ENCODE data around the gene NFE2L3.
"Not testable (repeated sequence)": the region's sequence is repeated elsewhere in the genome, so short reads cannot be mapped to it uniquely, and the experiment has no call there.

The NFE2L3 gene

DNA sequence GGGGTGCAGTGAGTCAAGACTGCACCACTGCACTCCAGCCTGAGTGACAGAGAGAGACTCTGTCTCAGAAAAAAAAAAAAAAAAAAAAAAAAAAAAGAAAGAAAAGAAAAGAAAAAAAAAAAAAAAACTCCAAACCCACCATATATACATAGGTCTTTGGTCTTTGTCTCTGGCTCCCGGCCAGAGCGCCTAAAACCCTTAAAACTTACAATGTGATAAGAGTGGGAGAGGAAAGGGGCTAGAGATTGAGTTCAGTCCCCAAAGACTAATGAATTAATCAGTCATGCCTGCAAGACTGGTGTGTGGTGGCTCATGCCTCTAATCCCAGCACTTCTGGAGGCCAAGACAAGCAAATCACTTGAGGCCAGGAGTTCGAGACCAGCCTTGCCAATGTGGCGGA, 6.8 kb upstream of the NFE2L3 start:
- no peak for DNase-seq

DNA sequence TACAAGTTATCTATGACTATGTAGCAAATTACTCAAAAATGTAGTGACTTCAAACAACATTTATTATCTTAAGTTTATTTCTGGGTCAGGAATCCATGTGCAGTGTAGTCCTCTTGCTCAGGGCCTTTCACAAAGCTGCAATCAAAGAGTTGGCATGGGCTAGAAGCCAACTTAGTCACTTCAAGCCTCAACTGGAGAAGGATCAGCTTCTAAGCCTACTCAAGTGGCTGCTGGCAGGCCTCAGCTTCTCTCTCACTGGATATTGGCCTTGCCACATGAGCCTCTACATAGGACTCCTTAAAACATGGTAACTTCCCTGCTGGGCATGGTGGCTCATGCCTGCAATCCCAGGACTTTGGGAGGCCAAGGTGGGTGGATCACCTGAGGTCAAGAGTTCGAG, 5.0 kb upstream of the NFE2L3 start:
- DNase-seq, result no peak

DNA sequence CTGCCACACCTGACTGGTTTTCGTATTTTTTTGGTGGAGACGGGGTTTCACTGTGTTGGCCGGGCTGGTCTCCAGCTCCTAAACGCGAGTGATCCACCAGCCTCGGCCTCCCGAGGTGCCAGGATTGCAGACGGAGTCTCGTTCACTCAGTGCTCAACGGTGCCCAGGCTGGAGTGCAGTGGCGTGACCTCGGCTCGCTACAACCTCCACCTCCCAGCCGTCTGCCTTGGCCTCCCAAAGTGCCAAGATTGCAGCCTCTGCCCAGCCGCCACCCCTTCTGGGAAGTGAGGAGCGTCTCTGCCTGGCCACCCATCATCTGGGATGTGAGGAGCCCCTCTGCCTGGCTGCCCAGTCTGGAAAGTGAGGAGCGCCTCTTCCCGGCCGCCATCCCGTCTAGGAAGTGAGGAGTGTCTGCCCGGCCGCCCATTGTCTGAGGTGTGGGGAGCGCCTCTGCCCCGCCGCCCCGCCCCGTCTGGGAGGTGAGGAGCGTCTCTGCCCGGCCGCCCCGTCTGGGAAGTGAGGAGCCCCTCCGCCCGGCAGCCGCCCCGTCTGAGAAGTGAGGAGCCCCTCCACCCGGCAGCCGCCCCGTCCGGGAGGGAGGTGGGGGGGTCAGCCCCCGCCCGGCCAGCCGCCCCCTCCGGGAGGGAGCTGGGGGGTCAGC, 4.2 kb upstream of the NFE2L3 start:
- not testable (repeated sequence) for DNase-seq

DNA sequence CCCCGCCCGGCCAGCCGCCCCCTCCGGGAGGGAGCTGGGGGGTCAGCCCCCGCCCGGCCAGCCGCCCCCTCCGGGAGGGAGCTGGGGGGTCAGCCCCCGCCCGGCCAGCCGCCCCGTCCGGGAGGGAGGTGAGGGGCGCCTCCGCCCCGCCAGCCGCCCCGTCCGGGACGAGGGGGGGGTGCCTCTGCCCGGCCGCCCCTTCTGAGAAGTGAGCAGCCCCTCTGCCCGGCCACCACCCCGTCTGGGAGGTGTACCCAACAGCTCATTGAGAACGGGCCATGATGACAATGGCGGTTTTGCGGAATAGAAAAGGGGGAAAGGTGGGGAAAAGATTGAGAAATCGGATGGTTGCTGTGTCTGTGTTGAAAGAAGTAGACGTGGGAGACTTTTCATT, 3.7 kb upstream of the NFE2L3 start:
- DNase-seq, result not testable (repeated sequence)

DNA sequence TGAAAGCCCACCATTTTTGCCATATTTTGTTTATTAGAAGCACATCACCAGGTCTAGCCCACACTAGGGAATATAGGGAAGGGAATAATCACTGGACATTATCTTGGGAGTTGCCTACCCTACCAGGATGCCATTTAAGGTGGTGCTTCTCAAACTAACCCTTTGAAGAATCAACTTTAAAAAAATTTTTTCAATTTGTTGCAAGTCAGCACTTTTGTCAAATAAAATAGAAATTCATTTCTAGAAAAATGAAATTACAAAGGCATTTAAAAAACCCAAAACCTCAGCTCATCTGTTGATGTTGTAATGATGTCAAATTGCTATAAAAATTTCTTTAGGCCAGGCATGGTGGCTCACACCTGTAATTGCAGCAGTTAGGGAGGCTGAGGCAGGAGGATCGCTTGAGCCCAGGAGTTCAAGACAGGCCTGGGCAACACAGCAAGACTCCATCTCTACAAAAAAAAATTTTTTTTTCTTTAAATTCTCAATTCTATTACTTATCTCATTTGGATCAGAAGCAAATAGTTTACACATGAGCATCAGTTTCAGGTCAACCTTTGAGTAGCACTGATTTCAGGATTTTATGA, 2.5 kb upstream of the NFE2L3 start:
- no peak for DNase-seq

DNA sequence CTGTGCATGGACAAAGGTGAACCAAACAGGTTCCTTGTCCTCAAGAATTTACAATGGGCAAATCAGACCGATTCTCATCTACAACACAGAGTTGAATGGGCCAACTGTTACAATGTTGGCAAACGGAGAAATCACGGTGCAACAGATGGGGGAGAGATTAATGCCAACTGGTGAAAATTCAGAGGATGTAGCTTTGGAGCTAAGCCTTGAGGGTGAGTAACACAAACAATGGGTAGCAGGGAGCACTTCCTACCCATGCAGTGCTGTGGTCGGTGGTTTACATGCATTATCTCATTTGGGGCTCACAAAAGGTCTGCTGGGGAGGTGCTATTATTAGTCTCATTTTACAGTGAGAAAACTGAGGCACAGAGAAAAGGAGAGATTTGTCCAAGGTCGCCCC, 902 bp upstream of the NFE2L3 start:
- DNase-seq, result no peak

DNA sequence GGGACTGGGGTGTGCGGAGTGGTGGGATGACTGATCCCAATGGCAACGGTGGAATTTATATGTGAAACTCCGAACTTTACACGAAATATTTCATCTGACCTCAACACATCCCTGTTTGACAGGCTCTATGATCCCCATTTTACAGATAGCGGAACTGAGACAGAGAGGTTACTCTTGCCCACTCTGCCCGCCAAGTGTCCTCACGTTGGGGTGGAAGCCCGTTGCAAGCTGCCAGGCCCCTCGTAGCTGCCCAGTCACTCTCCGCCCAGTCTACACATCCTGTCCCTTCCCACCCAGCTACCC, 397 bp upstream of the NFE2L3 start:
- no peak for DNase-seq

DNA sequence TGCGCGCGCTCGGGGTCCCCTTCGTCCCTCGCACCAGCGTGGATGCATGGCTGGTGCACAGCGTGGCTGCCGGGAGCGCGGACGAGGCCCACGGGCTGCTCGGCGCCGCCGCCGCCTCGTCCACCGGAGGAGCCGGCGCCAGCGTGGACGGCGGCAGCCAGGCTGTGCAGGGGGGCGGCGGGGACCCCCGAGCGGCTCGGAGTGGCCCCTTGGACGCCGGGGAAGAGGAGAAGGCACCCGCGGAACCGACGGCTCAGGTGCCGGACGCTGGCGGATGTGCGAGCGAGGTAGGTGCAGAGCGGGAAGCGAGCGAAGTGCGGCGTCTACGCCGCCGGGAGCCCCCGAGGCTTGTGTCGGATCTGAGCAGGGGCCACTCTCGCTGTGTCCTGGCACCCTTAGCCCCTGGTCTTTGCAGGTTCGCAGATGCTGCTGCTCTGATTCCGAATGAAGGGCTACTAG, 813 bp downstream of the NFE2L3 start:
- peak in 1 of 56 donors; percentile 7 for DNase-seq

DNA sequence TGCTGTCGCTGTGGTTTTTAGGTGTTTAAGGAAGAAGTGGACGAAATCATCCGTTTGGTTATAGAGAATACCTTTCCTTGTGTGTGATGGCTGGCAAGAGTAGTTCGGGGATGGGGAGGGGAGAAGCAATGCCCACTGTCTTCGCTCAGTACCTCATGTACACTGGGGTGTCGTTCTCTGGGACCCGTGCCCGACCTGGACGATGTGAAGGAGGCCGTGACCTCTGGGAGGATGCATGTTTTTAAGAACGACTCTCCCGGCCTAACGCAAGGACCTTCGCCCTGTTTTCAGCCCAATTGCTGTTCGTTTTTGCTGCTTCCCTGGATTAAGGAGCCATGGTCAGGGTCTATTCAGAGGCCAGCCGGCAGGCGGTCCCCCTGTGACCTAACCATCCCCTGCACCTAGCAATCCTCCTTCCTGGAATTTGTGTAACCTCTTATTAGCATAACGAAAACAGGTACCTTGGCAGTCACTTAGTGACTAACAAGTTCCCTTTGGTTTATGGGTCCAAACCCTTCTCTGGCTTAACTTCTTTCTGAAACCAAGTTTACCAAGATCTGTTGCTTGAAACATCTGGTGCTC, 1.3 kb downstream of the NFE2L3 start:
- DNase-seq, result no peak

DNA sequence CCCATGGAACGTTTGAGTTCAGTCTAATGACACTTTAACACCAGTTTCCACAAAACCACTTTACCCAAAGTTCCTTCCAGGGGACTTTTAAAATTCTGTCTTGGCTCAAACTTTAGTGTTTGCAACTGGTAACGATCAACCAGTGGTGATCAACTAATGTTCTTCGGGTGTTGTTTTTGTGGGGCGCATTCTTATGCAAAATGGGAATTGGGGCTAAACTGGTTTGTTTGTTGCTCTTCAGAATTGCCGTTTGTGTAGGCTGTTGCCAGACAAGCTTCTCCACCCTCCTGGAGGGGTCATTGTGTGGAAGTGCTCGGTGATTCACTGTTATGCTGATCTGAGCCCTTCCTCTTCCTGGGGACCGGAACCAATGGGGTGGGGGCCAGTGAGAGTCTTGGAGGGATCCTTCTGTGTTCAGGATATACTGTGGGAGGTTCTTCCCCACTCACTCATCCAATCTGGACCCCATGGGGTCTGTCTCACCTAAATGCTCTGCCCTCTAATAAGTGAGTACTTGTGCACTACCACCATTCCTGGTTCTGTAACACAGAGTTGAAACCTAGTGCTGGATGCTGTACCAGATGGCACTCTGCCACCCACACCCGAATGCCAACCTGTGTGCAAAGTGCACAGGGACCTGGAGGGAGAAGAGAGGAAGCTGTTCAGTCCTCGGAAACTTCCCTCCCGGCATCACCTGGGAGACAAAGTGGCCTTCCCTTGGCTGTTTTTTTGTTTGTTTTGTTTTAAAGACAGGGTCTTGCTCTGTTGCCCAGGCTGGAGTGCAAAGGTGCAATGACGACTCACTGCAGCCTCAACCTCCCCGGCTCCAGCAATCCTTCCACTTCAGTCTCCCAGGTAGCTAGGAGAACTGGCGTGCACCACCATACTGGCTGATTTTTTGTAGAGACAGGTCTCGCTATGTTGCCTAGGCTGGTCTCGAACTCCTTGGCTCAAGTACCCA, 2.1 kb downstream of the NFE2L3 start:
- DNase-seq, result no peak

DNA sequence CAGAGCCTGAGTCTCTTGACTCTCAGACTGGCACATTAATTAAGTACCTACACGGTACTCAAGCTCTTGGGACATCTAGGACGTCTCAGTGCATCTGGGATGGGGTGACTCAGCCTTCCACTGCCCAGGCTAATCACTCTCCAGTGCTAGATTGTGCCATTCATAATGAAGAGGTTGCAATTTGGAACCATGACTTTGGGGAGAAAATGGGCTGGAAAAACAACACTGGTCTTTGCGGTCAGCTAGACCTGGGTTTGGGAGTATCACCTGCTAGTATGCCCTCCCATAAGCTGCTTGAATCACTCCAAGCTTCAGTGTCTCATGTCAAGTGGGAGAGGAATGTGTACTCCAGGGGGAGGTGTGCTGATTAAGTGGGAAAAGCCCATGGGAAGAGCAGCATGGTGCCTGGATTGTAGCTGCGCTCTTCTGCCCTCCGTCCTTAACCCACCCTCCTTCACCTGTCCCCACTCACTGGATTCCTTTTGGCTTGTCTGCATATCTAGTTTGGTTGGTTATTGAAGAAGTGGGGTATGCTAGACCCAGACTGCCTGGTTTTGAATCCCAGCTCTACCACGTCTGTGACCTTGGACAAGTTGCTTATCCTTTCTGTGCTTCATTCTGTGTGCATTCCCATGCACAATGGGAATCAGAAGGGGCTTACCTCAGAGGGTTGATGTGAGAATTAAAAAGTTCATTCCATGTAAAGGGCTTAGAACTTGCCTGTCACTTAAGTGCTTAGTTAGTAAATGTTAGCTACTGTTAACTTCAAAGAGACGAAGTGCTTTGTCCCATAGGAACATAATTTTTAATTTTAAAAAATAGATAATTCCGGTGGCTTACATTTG, 3.8 kb downstream of the NFE2L3 start:
- no peak for DNase-seq

DNA sequence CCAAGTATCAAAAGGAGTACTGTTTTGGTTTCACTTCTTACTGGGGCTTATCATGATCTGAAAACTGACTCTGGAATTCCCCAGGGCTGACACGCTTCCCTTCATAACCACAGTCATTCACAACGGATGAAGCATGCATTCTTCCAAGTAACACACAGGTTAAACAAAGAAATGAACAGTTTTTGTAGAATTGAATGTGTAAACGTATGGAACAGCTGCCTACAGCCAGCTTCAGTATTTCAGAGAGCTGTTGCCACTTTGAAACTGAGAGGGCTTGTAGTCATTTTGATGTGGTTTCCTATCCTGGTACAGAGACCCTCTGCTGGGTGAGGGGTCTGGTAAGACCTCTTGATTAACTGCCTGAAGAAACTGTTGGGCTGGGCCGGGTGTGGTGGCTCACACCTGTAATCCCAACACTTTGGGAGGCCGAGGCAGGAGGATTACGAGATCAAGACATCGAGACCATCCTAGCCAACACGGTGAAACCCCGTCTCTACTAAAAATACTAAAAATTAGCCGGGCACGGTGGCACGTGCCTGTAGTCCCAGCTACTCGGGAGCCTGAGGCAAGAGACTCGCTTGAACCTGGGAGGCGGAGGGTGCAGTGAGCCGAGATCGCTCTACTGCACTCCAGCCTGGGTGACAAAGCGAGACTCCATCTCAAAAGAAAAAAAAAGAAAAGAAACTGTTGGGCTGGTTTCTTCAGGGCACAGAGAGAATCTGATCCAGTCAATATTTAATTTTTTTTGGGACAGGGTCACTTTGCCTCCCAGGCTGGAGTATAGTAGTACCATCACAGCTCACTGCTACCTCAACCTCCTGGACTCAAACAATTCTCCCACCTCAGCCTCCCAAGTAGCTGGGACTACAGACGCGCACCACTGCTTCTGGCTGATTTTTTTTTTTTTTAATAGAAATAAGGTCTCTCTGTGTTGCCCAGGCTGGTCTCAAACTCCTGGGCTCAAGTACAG, 4.7 kb downstream of the NFE2L3 start:
- no peak for DNase-seq

DNA sequence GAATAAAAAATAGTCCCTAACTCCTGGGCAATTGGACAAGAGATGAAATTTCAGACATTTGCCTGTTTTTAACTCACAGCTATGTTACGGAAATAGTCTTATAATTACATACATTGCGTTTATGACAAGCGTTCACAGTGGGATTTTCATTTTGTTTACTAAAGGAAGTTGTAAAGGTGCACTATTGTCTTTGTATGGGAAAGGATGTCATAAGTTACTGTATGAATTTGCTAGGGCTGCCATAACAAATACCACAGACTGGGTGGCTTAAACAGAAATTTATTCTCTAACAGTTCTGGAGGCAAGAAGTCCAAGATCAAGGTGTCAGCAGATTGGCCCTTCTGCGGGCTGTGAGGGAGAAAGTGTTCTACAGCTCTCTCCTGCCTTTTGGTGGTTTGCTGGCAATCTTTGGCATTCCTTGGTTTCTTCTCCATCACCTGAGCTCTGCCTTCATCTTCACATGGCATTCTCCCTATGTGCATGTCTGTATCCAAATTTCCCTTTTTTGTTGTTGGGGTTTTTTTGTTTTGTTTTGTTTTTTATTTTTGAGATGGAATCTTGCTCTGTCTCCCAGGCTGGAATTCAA, 5.6 kb downstream of the NFE2L3 start:
- no peak for DNase-seq

DNA sequence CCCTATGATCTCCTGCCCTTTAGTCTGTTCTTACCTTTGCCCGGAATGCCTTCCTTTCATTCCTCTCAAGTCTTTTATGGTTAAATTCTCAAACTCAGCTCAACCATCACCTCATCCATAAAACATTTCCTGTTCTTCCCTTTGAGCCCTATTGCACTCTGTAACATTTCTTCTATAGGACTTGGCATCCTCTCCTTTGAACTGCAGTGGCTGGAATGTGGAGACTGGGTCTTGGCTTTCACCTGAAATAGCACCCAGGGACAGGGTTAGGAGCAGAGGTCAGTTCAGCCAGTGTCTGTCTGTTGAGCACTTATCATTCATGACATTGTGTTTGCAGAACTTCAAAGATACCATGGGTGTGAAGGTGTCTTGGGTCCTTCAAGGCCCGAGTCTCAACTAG, 7.2 kb downstream of the NFE2L3 start:
- DNase-seq, result no peak

DNA sequence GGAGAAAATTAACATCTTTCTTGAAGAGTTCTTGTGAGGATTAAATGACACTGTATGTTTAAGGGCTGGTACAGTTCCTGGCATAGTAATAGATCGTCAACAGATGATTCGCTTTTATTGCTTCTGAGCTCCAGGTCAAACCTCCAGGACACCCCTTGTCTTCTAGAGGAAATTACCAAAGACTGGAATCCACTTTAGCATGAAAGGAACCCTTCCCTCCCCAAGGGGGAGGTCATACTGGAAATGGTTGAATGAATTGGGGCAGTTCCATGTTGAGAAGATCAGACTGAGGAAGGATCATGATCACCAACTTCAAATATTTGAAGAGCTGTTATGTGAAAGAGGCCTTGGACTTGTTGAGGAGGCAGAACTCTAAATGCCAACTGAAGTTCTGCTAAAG, 8.9 kb downstream of the NFE2L3 start:
- DNase-seq, result no peak

DNA sequence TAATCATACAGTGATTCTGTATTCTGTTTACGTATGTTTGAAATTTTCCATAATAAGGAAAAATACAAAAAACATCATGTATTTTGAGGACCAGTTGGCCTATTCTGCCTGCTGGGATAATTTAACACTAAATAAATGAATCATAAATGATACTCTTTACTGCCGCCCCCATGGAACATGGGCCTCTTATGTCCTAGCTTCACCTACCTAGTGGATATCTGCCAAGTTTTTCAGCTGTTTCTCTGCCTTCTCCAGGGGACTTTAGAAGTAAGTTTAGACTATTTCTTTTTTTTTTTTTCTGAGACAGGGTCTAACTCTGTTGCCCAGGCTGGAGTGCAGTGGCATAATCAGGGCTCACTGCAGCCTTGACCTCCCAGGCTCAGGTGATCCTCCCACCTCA, 10.4 kb downstream of the NFE2L3 start:
- no peak for DNase-seq

DNA sequence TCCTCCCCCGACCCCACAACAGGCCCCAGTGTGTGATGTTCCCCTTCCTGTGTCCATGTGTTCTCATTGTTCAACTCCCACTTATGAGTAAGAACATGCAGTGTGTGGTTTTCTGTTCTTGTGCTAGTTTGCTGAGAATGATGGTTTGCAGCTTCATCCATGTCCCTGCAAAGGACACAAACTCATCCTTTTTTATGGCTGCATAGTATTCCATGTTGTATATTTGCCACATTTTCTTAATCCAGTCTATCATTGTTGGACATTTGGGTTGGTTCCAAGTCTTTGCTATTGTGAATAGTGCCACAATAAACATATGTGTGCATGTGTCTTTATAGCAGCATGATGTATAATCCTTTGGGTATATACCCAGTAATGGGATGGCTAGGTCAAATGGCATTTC, 11.8 kb downstream of the NFE2L3 start:
- DNase-seq, result not testable (repeated sequence)

DNA sequence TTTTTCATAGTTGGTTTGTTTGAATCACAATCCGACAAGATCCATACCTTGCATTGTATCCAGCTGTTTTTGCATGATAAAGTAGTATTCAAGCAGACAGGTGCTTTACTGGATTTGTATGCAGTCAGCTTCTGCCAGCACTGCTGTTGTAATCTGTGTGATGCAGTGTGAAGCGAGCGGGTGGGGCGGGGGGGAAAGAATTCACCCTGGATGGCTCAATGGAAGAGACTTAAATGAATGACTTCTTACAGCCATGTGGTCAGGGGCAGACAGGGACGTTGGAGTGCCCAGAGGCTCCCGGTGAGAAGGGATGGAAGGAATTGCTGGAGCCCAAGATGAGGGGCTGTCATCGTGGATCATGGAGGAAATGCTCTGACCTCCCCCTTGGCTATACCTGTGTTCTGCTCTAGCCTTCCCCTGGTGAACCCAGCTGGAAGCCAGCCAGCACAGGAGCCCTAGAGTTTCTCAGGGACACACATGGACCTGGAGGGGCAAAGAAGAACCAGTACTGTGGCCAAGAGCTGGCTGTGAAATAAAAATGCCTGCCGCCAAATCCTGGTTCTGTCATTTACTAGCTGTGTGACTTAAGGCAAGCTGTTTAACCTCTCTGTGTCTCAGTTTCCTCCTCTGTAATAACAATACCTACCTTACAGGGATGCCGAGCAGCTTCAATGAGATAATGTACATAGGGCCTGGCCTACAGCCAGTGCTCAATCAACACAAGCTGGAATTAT, 14.1 kb downstream of the NFE2L3 start:
- no peak for DNase-seq

Data from amygdala (tissue), 56 donors.